Activated CD8-positive, alpha-beta memory T cell treated with anti-CD3 and anti-CD28 coated beads for 1 hour (primary cell): ENCODE data around the gene MUC4.
A peak's percentile ranks its signal among the peaks of the same experiment; 100 is the strongest.
"Not testable (repeated sequence)": the region's sequence is repeated elsewhere in the genome, so short reads cannot be mapped to it uniquely, and the experiment has no call there.

Source experiments
- DNase-seq, 2 donors: peaks; one replicate each; pipeline ENCODE4 v3.0.0-alpha.2; 2020; ENCODE audit warnings: low read depth in 1 of 2; ENCODE audit errors: extremely low read depth in 1 of 2

MUC4 gene

DNA sequence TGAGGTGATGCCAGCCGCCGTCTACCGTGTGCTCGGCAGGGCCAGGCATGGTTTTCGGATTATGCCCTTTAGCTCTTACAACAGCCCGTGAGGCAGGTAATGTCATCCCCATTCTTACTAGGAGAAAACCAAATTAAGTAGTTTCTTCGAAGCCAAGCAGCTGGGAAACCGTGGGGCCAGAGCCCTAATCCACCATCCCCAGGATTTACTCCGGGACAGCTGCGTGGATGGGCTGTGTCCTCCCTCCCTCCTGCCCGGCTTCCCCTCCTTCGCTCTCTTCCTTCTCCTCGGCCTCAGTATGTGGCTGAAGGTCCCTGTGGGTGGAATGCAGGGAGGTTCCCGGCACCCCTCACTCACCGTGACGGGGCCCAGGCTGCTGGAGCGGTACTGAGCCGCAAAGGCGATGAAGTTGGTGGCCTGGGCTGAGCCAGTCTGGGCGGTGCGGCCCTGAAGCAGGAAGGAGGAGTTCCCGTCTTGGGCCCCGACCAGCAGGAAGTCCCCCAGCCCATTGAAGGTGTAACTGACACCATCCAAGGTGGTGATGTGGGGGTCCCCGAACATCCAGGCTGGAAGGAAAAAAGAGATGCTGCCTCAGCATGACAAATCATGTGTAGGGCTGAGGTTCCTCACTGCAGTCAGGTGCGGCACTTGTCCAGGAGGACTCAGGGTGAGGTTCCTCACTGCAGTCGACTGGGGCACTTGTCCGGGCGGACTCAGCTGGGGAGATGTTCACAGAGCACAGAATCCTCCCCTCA is 48.5 kb downstream of the MUC4 start:
- DNase-seq, result no peak

DNA sequence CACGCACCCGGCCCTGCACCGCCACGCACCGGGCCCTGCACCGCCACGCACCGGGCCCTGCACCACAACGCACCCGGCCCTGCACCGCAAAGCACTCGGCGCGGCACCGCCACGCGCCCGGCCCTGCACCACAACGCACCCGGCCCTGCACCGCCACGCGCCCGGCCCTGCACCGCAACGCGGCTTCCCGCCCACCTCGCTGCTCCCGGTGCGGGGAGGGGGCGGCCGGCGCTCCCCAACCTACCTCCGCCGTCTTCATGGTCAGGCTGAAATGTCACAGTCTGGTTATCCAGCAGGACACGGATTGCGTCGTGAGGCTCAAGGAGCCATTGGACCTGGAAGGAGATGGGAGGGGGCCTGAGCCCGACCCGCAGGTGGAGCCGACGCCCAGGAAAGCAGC is 49.1 kb downstream of the MUC4 start:
- no peak for DNase-seq

DNA sequence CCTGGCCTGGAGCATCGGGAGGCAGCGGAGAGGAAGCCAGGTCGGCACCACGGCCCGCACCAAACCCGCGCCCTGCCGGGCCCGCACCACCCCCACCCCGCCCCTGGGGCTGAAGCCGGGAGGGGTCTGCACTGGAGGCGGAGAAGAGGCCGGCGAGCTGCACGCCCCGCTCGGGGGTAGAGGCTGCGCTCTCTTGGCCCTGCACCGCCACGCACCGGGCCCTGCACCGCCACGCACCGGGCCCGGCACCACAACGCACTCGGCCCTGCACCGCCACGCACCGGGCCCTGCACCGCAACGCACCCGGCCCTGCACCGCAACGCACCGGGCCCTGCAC is 49.5 kb downstream of the MUC4 start:
- DNase-seq, result no peak

DNA sequence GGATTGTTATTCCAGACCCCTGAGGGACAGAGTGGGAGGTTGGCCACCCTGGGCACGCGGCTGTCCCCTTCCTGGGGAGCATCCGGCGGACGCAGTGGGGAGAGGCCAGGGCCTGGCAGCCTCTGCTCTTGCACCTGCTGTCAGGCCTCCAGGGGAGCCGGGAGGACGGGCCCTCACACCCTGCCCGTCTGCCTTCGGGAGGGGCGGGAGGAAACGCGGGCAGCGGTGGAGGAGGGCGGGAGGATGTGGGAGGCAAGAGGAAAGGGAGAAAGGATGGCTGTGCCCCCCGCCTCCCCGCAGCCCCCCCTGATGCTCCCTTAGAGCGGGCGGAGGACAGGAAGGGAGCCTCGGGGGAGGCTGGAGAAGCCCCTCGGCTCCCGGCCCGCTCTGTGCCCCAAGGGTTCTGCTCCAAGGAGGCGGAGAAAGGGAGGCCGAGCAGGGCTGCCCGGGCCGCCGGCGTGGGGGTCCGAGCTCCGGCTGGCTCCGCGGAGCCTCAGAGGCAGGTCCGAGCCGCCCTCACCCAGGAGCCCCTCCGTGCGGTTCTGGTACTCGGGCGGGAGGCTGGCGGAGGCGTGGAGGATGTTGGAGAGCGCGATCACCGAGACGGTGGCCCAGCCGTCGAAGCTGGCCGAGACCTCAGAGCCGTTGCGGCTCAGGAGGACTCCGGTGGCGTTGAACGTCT is 50.0 kb downstream of the MUC4 start:
- no peak for DNase-seq

DNA sequence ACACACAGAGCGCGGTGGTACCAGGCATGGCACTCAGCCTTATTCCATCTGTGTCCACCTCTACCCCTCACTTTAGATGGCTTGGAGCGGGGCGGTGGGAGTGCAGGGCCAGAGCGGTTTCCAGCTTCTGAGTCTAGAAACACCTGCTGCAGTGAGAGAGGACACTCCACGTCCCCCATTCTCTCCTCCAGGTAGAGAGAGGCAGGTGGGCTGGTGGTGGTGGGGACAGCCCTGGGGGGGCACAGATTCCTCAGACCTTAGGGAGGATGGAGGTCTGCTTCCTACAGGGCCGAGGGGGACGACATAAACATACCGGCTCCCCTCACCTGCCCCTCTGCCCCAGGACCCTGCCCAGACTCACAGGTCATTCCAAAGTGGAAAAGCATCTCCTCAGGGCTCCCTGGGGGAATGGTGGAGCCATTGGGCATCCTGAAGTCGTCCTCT is 50.6 kb downstream of the MUC4 start:
- DNase-seq, result no peak

DNA sequence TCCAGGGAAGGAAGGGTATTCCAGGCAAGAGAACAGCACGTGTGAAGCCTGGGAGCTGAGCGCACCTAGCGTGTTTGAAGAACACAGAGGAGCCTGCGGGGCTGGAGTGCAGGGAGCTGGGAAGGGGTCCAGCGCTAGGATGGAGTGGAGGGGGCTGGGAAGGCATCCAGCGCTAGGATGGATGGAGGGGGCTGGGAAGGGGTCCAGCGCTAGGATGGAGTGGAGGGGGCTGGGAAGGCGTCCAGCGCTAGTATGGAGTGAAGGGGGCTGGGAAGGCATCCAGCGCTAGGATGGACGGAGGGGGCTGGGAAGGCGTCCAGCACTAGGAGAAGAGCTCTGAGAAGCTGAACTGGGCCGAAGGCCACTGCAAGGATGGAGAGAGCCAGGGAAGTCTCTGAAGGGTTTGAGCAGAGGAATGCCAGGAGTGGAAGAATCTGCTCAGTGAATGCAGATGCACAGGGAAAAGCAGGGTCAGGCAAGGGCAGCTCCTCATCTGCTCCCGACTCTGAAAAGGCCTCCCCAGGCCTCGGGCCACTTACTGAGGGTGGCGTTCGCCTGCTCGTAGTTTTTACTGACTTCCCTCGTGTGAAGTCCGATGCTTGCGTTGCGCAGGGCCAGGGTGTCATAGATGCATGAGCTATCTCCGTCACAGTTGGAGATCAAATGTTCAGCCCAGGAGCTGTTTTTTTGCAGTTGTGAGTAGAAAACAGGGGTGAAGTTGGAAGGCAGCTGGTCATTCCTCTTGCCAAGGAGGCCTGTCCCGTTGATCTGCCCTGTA is 51.2 kb downstream of the MUC4 start:
- DNase-seq, result no peak

DNA sequence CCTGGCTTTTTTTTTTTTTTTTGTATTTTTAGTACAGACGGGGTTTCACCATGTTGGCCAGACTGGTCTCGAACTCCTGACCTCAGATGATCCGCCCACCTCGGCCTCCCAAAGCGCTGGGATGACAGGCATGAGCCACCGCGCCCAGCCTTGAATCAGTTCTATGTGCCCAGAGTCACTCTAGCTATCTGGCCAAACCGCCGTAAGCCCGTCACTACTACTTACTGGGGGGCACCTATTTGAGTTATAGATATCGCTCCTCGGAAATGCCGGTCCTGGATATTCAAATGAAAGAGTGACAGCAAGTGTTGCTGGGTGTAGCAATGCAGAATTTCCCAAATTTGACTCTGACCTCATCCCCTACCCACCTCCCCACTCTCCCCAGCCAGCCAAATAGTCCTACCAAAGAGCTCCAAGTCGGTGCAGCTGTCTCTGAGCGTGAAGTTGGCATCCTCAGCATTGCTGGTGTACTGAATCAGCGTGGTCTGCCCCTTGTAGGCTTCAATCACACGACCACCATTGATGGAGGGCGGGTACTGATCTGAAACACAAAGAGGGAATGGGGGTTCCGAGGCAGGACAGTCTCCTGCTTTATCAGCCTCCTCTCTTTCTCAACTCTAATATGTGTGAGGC is 52.9 kb downstream of the MUC4 start:
- DNase-seq, result no peak

DNA sequence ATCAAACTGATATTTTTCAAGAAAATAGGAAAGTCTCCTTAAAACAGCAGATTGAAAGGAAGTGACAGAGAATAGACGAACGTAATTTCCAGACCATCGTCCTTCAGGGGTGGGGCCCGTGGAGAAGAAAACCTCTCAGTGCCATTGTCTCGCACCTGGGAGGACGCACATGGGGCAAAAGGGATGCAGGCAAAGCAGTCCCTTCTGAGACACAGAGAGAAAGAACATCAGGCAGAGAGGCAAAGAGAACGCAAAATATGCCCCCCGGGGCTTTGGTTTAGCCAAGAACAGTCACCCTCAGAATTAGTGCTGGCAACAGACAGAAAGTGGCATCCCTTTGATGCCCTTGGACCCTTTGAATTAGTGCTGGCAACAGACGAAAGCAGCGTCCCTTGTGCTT is 53.9 kb downstream of the MUC4 start:
- no peak for DNase-seq

DNA sequence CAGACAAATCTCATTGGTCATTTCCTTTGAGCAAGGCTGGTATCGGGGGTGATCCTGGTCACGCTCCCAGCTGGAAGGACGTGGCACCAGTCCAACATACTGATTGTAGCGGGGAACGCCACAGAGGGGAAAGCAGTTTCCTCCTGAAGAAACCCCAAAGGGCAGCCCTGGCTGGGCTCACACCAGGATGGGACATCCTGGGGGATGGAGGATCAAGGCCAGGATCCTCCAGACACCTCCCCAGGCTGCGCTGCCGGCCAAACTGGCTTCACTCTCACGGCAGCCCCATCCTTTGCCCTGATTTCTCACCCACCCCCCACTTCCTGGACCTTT is 54.3 kb downstream of the MUC4 start:
- no peak for DNase-seq

DNA sequence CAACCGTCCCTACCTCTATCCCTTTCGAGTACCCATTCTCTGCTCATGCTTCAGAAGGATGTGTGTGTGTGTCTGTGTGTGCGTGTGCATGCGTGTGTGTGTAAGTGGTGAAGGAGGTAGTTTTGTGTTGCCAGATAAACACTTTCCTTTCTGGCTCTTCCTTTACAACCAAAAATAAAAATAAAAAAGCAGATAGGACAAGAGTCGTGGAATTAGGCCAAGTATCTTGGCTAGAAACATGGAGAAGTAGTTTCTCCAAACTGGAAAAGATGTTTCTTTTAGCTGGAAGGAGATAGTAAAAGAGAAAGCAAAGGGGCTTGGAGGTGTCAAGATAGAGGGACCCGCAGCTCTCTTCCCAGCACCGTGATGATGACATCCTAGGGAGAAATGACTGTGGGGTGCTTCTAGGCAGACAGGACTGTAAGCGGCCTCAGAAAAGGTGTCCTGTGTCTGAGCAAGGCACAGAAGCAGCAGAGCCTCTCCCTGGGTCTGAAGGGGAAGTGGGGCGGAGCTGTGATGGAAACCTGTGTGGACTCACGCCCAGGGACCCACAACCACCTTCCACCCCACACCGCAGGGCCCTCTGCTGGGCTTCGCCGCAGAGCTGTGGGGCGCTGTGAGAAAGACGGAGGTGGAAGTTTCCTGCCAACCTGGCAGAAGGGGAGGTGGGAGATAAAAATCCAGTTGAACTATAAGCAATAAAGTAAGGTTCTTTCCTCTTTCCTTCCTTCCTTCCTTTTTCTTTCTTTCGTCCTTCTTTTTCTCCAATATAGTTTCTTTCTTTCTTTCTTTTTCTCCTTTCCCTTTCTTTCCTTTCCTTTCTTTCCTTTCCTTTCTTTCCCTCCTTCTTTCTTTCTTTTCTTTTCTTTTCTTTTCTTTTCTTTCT is 55.7 kb downstream of the MUC4 start:
- peak in 1 of 2 donors; percentile 18 for DNase-seq

DNA sequence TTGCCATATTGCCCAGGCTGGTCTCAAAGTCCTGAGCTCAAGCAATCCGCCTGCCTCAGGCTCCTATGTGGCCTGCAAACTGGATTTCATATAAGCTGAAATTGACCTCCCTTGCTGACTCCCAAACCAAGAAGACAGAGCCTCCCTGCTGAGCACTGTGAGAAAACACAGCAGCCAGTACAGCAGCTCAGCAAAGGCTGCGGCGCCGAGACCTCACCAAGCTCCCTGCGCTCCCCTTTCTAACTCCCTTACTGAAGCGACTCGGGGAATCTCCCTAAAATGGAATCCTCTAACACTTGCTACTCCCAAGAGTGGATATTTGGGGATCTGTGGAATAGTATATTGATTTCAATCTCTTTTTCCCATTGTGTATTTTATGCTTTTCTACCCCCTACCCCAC is 56.3 kb downstream of the MUC4 start:
- no peak for DNase-seq

DNA sequence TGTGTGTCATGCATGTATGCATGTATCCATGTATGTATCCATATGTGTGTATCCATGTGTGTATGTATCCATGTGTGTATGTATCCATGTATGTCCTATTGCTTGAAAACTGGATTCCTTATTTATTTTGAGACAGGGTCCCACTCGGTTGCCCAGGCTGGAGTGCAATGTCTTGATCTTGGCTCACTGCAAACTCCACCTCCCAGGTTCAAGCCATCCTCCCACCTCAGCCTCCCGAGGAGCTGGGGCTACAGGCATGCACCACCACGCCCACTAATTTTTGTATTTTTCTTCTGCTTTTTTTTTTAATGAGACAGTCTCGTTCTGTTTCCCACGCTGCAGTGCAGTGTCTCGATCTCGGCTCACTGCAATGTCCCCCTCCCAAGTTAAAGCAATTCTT is 56.8 kb downstream of the MUC4 start:
- no peak for DNase-seq

DNA sequence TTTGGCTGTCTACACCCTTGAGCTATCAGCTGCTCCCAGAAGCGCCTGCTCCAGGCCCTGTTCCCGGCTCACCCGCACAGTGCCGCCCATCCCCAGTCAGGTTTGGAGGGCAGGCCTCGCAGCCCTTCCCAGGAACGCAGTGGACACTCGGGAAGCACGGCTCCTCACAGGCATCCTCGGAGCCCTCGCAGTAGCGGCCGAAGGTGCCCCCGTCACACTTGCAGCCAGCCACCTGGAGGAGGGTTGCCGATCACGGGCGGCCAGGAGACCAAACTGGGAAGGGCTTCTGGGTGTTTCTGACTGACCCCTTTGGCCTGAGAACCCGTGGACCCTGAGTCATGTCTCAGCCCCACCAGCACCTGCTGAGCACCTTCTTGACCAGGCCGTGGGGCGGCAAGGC is 57.6 kb downstream of the MUC4 start:
- DNase-seq, result no peak

DNA sequence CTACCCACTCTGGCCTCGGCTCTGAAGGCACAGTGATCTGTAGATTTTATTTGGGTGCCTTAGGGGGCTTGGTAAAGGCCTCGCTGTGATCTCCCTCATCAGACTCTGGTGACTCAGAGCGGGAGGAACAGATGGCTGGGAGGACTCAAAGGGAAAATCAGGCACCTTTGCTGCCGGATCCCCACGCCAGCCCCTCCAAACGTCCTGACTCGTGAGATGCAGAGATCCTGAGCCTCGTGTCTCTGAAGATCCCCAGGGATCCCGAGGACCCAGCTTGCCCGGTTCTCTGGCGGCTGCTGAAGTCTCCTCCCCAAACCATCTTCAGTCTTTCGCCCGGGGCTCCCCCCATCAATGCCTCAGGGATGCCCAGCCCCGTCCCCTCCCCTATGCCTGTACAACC is 58.1 kb downstream of the MUC4 start:
- DNase-seq, result no peak

DNA sequence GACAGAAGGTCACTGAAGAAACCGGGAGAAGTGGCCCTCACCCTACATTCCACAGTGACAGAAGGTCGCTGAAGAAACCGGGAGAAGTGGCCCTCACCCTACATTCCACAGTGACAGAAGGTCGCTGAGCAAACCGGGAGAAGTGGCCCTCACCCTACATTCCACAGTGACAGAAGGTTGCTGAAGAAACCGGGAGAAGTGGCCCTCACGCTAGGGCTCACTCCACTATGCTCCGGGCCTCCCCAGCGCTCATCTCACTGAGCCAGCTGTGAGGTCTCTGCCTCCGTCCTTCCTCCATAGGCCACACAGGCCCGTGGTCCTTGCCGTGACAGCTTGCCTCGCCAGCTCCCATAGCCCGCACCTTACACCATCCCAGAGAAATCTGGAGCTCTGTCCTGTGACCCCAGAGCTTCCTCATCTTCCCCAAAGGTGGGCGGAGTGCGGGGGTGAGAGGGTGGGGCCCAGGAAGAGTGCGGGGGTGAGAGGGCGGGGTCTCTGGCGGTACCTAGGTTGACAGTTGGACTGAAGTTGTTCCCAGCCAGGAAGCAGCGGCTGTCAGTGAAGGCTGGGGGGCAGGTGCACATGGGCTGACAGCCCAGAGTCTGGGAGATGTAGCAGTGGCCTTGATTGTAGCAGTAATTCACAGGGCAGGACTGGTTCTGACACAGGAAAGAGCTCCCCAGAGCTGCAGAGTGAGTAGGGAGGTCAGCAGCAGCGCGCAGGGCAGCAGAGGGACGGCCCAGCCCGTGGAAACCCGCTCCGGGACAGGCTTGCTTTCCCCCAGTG is 59.0 kb downstream of the MUC4 start:
- no peak for DNase-seq

DNA sequence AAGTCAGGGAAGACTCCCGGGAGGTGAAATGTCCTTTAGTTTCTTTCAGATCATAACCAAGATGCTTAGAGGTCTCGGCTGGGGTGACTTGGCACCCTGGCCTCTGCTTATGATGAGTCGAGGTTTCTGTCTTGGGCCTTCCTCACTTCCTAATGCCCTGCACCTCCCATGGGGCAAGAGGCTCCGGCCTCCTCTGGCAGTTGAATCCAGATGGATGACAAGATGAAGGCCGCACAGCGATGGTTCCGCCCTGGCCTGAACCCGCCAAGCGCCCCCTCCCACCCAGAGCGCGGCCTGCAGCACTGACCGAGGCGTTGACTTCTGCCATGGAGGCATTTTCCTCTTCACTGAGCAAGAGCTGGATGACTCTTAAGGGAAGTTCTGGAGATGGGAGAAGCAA is 59.7 kb downstream of the MUC4 start:
- DNase-seq, result no peak

DNA sequence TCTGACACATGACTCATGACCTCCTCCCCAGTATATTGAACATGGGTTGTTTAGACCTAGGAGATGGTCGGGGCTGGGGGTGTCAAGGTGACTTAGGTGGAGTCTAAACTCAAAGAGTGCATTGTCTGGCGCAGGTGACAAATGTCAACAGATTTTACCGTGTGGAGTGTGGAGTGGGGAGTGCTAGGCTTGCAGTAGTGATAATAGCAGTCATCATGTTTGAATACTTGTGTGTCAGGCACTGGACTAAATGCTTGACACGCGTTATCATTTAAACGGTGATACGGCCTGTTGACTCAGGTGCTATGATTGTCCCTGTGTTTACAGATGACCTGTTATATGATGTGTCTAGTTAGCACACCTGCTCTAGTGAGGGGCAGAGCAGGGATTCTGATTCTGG is 60.2 kb downstream of the MUC4 start:
- DNase-seq, result no peak

DNA sequence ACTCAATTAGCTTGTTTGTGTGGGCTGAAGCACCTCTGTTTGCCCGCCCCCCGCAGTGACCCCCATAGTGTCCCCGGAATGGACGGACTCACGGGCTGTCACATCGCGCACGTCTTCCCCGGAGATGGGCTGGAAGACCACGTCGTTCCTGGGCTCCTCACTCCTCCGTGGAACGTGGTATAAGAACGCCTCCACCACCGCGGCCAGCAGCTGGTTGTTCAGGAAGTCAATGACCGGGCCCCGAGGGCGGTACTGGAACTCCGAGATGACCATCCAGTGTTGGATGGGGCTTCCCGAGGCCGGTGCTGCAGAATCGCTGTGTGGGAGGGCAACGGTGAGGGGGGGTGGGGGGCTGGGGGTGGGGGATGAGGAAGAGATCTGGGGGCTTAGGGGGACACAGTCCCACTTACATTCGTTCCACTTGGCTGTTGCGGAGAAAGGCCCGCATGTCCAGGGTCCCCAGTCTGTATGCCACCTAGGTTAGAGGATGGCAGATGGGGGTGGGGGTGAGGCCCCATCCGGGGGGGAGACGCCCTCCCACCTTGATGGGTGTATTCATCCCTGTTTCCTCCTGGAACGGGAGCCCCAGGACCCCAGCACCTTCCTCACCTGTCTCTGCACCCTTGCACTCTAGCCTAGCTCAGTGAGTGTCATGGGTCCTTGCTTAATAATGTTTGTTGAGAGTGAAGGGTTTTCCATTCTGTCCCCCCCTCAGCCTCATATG is 60.8 kb downstream of the MUC4 start:
- no peak for DNase-seq

DNA sequence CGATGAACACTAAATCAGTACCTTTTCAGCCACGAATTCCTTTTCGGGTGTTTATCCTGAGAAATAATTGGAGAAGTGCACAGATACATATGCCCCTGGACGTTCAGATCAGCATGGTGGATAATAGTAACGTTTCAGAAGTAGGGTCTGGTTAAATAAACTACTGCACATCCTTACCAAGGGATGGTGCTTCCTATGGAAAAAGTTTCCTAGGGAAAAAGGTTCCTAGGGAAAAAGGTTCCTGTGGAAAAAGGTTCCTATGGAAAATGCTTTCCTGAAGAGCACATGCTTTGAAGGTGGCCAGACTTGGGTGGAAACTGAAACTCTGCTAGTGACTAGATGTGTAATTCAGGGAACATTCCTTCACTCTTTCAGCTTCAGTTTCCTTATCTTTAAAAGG is 62.6 kb downstream of the MUC4 start:
- not testable (repeated sequence) for DNase-seq
